Upper lobe of left lung (tissue), 6 donors: ENCODE measurements around the gene NAV1. TPM values are rescaled to one million over a fixed set of nuclear protein-coding genes. Genes with fewer than 3 reads are reported as not detected.

Experiments used
- ATAC-seq, 2 donors: fragments of 200-7000 bp; cut with Tn5 transposase; one replicate each; pipeline ENCODE4 v1.9.1; 2022; ENCODE audit warnings: mild to moderate bottlenecking in 2 of 2, moderate library complexity in 2 of 2; ENCODE audit not compliant: low FRiP score in 2 of 2
- DNase-seq, 2 donors: peaks; one replicate each; pipeline ENCODE4 v3.0.0-alpha.2; 2019 to 2020
- H3K27ac ChIP-seq, 4 donors: fragments of 200-600 bp; sonication (generic); one replicate each; pipeline ENCODE4 v1.5.1; 2016 to 2019
- H3K27me3 ChIP-seq, 4 donors: fragments of 200-600 bp; sonication (generic); one replicate each; pipeline ENCODE4 v1.5.1; 2017 to 2019
- H3K36me3 ChIP-seq, 4 donors: fragments of 200-600 bp; sonication (generic); one replicate each; pipeline ENCODE4 v1.5.1; 2016 to 2019
- H3K4me1 ChIP-seq, 4 donors: fragments of 200-600 bp; sonication (generic); one replicate each; pipeline ENCODE4 v1.5.1; 2018 to 2019
- H3K4me3 ChIP-seq, 4 donors: fragments of 200-600 bp; sonication (generic); one replicate each; pipeline ENCODE4 v1.5.1; 2017 to 2019; ENCODE audit warnings: mild to moderate bottlenecking in 2 of 4, moderate library complexity in 1 of 4
- H3K9me3 ChIP-seq, 4 donors: fragments of 200-600 bp; sonication (generic); one replicate each; pipeline ENCODE4 v1.5.1; 2018 to 2019
- CTCF ChIP-seq, 6 experiments: fragments of 450-650 bp in 4 of 6; fragments of 200-600 bp in 2 of 6; sonication (generic) in 2 of 6; IDR thresholded peaks; one replicate each; pipeline ENCODE4 v1.5.1; 2016 to 2019; ENCODE audit warnings: antibody characterized with exemption in 6 of 6
- EP300 ChIP-seq, 4 donors: sonication (generic); formaldehyde crosslinking; IDR thresholded peaks; one replicate each; pipeline ENCODE4 v1.5.1; 2017; ENCODE audit warnings: antibody characterized with exemption in 4 of 4, control low read depth in 2 of 4
- POLR2A ChIP-seq, 4 donors: fragments of 450-650 bp; IDR thresholded peaks; one replicate each; pipeline ENCODE4 v1.5.1; 2016 to 2017; ENCODE audit warnings: antibody characterized with exemption in 4 of 4, mild to moderate bottlenecking in 2 of 4
- POLR2AphosphoS5 ChIP-seq, 2 donors: sonication (generic); formaldehyde crosslinking; IDR thresholded peaks; one replicate each; pipeline ENCODE4 v1.5.1; 2017; ENCODE audit warnings: antibody characterized with exemption in 2 of 2
- whole genome bisulfite sequencing, 2 donors: methylation state at CpG; one replicate each; pipeline ENCODE4 v1.1.5; 2017 to 2018; 5-methylcytosine and 5-hydroxymethylcytosine counted together
- total RNA-seq, 6 donors: library from RNA; depleted of rRNA in 4 of 6; stranded (reverse); fragments of >200 nt in 4 of 6; gene quantifications; one replicate each; pipeline versions ENCODE4 v1.1.0 to v1.2.1, GENCODE V29; 2016 to 2021
- donor health status: DM: no; HTN: no; CAD: no; lungs with moderate emphysema.
- donor health status: DM: no; HTN: yes; CAD: no; lungs with severe emphysema.

Gene NAV1
- total RNA-seq, 6 donors from 2014 or later: 15.2 to 41.0 (median 24.1) TPM

- Histone ChIP-seq H3K27me3 (no peaks in the 10 kb centered on the region), H3K27ac (peak overlapping the region; percentile 44 to 94 (median 80)), H3K4me1 (peaks cover 67 to 91% (median 77%) of the 10 kb centered on the region in 4 donors), H3K36me3 (peaks cover 7 to 26% (median 17%) of the 10 kb centered on the region in 4 donors), H3K9me3 (no peaks in the 10 kb centered on the region), H3K4me3 (no peak overlapping the region)
- TF ChIP-seq POLR2A (IDR thresholded peaks at IDR 0.05) (no peak), CTCF (IDR thresholded peaks at IDR 0.05) (no peak), POLR2AphosphoS5 (IDR thresholded peaks at IDR 0.05) (no peak), EP300 (IDR thresholded peaks at IDR 0.05) (no peak)
- WGBS, 2 donors: 82 to 94% methylated on average over 6 to 8 of the region's 8 CpGs
- ATAC-seq (no peak), DNase-seq (no peak)
Observed at GRCh38 chr1:201498621-201499020, 40.3 kb upstream of the NAV1 start.

- no peak overlapping the region for H3K4me3 ChIP-seq
- no peak for ATAC-seq
- WGBS, 2 donors: 85% methylated on average over 3 of the region's 3 CpGs; no CpG with 5 or more reads in 1 of the 2 donors
- peaks cover 7 to 22% (median 14%) of the 10 kb centered on the region in 4 donors for H3K36me3 ChIP-seq
- peak overlapping the region; percentile 46 to 94 (median 84) for H3K27ac ChIP-seq
- H3K4me1 ChIP-seq: peaks cover 67 to 91% (median 76%) of the 10 kb centered on the region in 4 donors
- H3K27me3 ChIP-seq: no peaks in the 10 kb centered on the region
- no peak for DNase-seq
- TF ChIP-seq POLR2A (IDR thresholded peaks at IDR 0.05) (no peak), POLR2AphosphoS5 (IDR thresholded peaks at IDR 0.05) (no peak), EP300 (IDR thresholded peaks at IDR 0.05) (no peak), CTCF (IDR thresholded peaks at IDR 0.05) (no peak)
- no peaks in the 10 kb centered on the region for H3K9me3 ChIP-seq
Observed at GRCh38 chr1:201499191-201499590, 39.7 kb upstream of the NAV1 start.

- 82 to 83% methylated on average over 3 to 8 of the region's 8 CpGs for WGBS, 2 donors
- Histone ChIP-seq H3K4me3 (no peak overlapping the region), H3K9me3 (no peaks in the 10 kb centered on the region), H3K4me1 (peaks cover 66 to 91% (median 76%) of the 10 kb centered on the region in 4 donors), H3K27ac (peak overlapping the region; percentile 67 to 94 (median 84)), H3K36me3 (peaks cover 4 to 14% (median 10%) of the 10 kb centered on the region in 4 donors), H3K27me3 (no peaks in the 10 kb centered on the region)
- DNase-seq: no peak
- no peak for ATAC-seq
- TF ChIP-seq CTCF (IDR thresholded peaks at IDR 0.05) (no peak), POLR2AphosphoS5 (IDR thresholded peaks at IDR 0.05) (no peak), POLR2A (IDR thresholded peaks at IDR 0.05) (no peak), EP300 (IDR thresholded peaks at IDR 0.05) (no peak)
Observed at GRCh38 chr1:201499795-201500669, 38.9 kb upstream of the NAV1 start.

GRCh38 chr1:201500670-201501120, 38.2 kb upstream of the NAV1 start:
- TF ChIP-seq CTCF (IDR thresholded peaks at IDR 0.05) (no peak), EP300 (IDR thresholded peaks at IDR 0.05) (peak in 1 of 4 donors; percentile 2)

More at GRCh38 chr1:201500670-201501120, 38.2 kb upstream of the NAV1 start:
- peak; percentile 17 to 18 for ATAC-seq
- WGBS, 2 donors: 47 to 56% methylated on average over 4 of the region's 4 CpGs
- Histone ChIP-seq H3K4me1 (peaks cover 66 to 91% (median 76%) of the 10 kb centered on the region in 4 donors), H3K27ac (peak overlapping the region; percentile 67 to 94 (median 84)), H3K36me3 (peaks cover 0 to 8% (median 3%) of the 10 kb centered on the region in 4 donors), H3K4me3 (no peak overlapping the region), H3K27me3 (no peaks in the 10 kb centered on the region), H3K9me3 (no peaks in the 10 kb centered on the region)
- DNase-seq: peak in 1 of 2 donors; percentile 66
